Subcutaneous adipose tissue (tissue), 4 donors: ENCODE measurements around the gene MYOM1. TPM values are rescaled to one million over a fixed set of nuclear protein-coding genes. Genes with fewer than 3 reads are reported as not detected.

Experiments used
- CTCF ChIP-seq: fragments of 450-650 bp; IDR thresholded peaks from one replicate; pipeline ENCODE4 v1.5.1; 2016; ENCODE audit warnings: low read depth, mild to moderate bottlenecking, control low read depth, antibody characterized with exemption, moderate library complexity
- total RNA-seq, 4 donors: library from RNA; depleted of rRNA; stranded (reverse); fragments of >200 nt; gene quantifications; one replicate each; pipeline ENCODE4 v1.1.0, GENCODE V29; 2016

Gene MYOM1
- total RNA-seq, 4 donors from 2014 or later, result 3.7 to 14.1 (median 6.6) TPM

GRCh38 chr18:3040881-3041280 is 178.9 kb downstream of the MYOM1 start:
- no peak for TF ChIP-seq CTCF

- TF ChIP-seq CTCF, result no peak
Observed at GRCh38 chr18:3040173-3040572, 179.6 kb downstream of the MYOM1 start.

- TF ChIP-seq CTCF, result no peak
Observed at GRCh38 chr18:3037423-3037915, 182.3 kb downstream of the MYOM1 start.

- no peak for TF ChIP-seq CTCF
Observed at GRCh38 chr18:3036108-3036507, 183.7 kb downstream of the MYOM1 start.

GRCh38 chr18:3035635-3036034 is 184.1 kb downstream of the MYOM1 start:
- TF ChIP-seq CTCF, result no peak

GRCh38 chr18:3032721-3033120 is 187.0 kb downstream of the MYOM1 start:
- no peak for TF ChIP-seq CTCF

GRCh38 chr18:3029215-3029952 is 190.4 kb downstream of the MYOM1 start:
- TF ChIP-seq CTCF, result no peak
